ENCODE data around the gene MTUS2. TPM values are rescaled to one million over a fixed set of nuclear protein-coding genes. Genes with fewer than 3 reads are reported as not detected.

MTUS2 gene
- total and polyA plus RNA-seq, 2 experiments from 2014 or later: 3.0 to 4.3 TPM

- Histone ChIP-seq H3K9me3 (ENCODE audit: low read depth) (no peaks in the 10 kb centered on the region), H3K36me3 (replicated peaks; ENCODE audit: insufficient read depth, low read depth) (no peaks in the 10 kb centered on the region), H3K4me3 (no peak overlapping the region), H3K27ac (no peak overlapping the region), H2AFZ (no peak overlapping the region), H3K4me1 (ENCODE audit: insufficient read depth) (no peaks in the 10 kb centered on the region), H3K27me3 (peaks cover 60% of the 10 kb centered on the region), H3K79me2 (no peaks in the 10 kb centered on the region), H3K9me2 (replicated peaks; ENCODE audit: insufficient read depth) (no peaks in the 10 kb centered on the region), H3K4me2 (no peak overlapping the region), H4K20me1 (ENCODE audit: insufficient read depth, poor library complexity, severe bottlenecking) (no peaks in the 10 kb centered on the region)
- DNase-seq (ENCODE audit: low spot score): peak; percentile 65
- WGBS (ENCODE audit: low lambda C conversion rate, missing lambda C conversion rate): 27% methylated on average over 5 of the region's 5 CpGs
- TF ChIP-seq EZH2 (IDR thresholded peaks at IDR 0.05; ENCODE audit: borderline replicate concordance) (no peak), EZH2phosphoT487 (IDR thresholded peaks at IDR 0.05; ENCODE audit: low read depth, severe bottlenecking, unreplicated experiment) (peak; percentile 99)
Observed at GRCh38 chr13:29402166-29402636, 582.1 kb downstream of the MTUS2 start.

- H3K4me1 ChIP-seq (ENCODE audit: insufficient read depth): no peaks in the 10 kb centered on the region
- no peaks in the 10 kb centered on the region for H4K20me1 ChIP-seq (ENCODE audit: insufficient read depth, poor library complexity, severe bottlenecking)
- H2AFZ ChIP-seq: no peak overlapping the region
- peaks cover 29% of the 10 kb centered on the region for H3K27me3 ChIP-seq
- TF ChIP-seq CTCF (IDR thresholded peaks at IDR 0.05; ENCODE audit: poor library complexity): no peak
- TF ChIP-seq EZH2phosphoT487 (IDR thresholded peaks at IDR 0.05; ENCODE audit: low read depth, severe bottlenecking, unreplicated experiment): no peak
- no peak for TF ChIP-seq EZH2 (IDR thresholded peaks at IDR 0.05; ENCODE audit: borderline replicate concordance)
- no peak for DNase-seq (ENCODE audit: low spot score)
- H3K36me3 ChIP-seq (replicated peaks; ENCODE audit: insufficient read depth, low read depth): no peaks in the 10 kb centered on the region
- H3K9me2 ChIP-seq (replicated peaks; ENCODE audit: insufficient read depth): no peaks in the 10 kb centered on the region
- no peak overlapping the region for H3K27ac ChIP-seq
- 85% methylated on average over 7 of the region's 8 CpGs for WGBS (ENCODE audit: low lambda C conversion rate, missing lambda C conversion rate)
- H3K4me3 ChIP-seq: no peak overlapping the region
- H3K4me2 ChIP-seq: no peak overlapping the region
- H3K79me2 ChIP-seq: no peaks in the 10 kb centered on the region
- no peaks in the 10 kb centered on the region for H3K9me3 ChIP-seq (ENCODE audit: low read depth)
Observed at GRCh38 chr13:29405401-29405800, 585.3 kb downstream of the MTUS2 start.

GRCh38 chr13:29411481-29411880 lies 591.3 kb downstream of the MTUS2 start:
- Histone ChIP-seq H3K4me1 (ENCODE audit: insufficient read depth) (no peaks in the 10 kb centered on the region), H3K4me2 (no peak overlapping the region), H3K9me2 (replicated peaks; ENCODE audit: insufficient read depth) (no peaks in the 10 kb centered on the region), H3K36me3 (replicated peaks; ENCODE audit: insufficient read depth, low read depth) (no peaks in the 10 kb centered on the region), H4K20me1 (ENCODE audit: insufficient read depth, poor library complexity, severe bottlenecking) (no peaks in the 10 kb centered on the region), H3K79me2 (no peaks in the 10 kb centered on the region), H3K27me3 (no peaks in the 10 kb centered on the region), H3K4me3 (no peak overlapping the region), H3K9me3 (ENCODE audit: low read depth) (no peaks in the 10 kb centered on the region), H2AFZ (no peak overlapping the region), H3K27ac (no peak overlapping the region)
- TF ChIP-seq EZH2 (IDR thresholded peaks at IDR 0.05; ENCODE audit: borderline replicate concordance) (no peak), EZH2phosphoT487 (IDR thresholded peaks at IDR 0.05; ENCODE audit: low read depth, severe bottlenecking, unreplicated experiment) (no peak), CTCF (IDR thresholded peaks at IDR 0.05; ENCODE audit: poor library complexity) (no peak)
- DNase-seq (ENCODE audit: low spot score): no peak
- 68% methylated on average over 2 of the region's 2 CpGs for WGBS (ENCODE audit: low lambda C conversion rate, missing lambda C conversion rate)

- WGBS (ENCODE audit: low lambda C conversion rate, missing lambda C conversion rate): 71% methylated on average over 3 of the region's 3 CpGs
- Histone ChIP-seq H3K9me3 (ENCODE audit: low read depth) (no peaks in the 10 kb centered on the region), H3K79me2 (no peaks in the 10 kb centered on the region), H3K4me2 (no peak overlapping the region), H2AFZ (no peak overlapping the region), H3K9me2 (replicated peaks; ENCODE audit: insufficient read depth) (no peaks in the 10 kb centered on the region), H3K27ac (no peak overlapping the region), H3K4me1 (ENCODE audit: insufficient read depth) (no peaks in the 10 kb centered on the region), H4K20me1 (ENCODE audit: insufficient read depth, poor library complexity, severe bottlenecking) (no peaks in the 10 kb centered on the region), H3K27me3 (peaks cover 6% of the 10 kb centered on the region), H3K4me3 (no peak overlapping the region), H3K36me3 (replicated peaks; ENCODE audit: insufficient read depth, low read depth) (no peaks in the 10 kb centered on the region)
- DNase-seq (ENCODE audit: low spot score): no peak
- TF ChIP-seq EZH2phosphoT487 (IDR thresholded peaks at IDR 0.05; ENCODE audit: low read depth, severe bottlenecking, unreplicated experiment) (no peak), CTCF (IDR thresholded peaks at IDR 0.05; ENCODE audit: poor library complexity) (no peak), EZH2 (IDR thresholded peaks at IDR 0.05; ENCODE audit: borderline replicate concordance) (no peak)
Observed at GRCh38 chr13:29418026-29418425, 597.9 kb downstream of the MTUS2 start.

Data from hepatocyte (in vitro differentiated cells).